ENCODE data around the gene LPAR1.

- TF ChIP-seq POLR2AphosphoS5 (IDR thresholded peaks at IDR 0.05): no peak
- TF ChIP-seq CTCF (IDR thresholded peaks at IDR 0.05): no peak
- no peak for TF ChIP-seq POLR2A (IDR thresholded peaks at IDR 0.05)
- no peak for TF ChIP-seq EP300 (IDR thresholded peaks at IDR 0.05)
These were observed 18.3 kb upstream of the LPAR1 start for GRCh38 chr9:111056538-111056937.
